ENCODE data around the gene COL26A1. TPM values are rescaled to one million over a fixed set of nuclear protein-coding genes. Genes with fewer than 3 reads are reported as not detected.

The COL26A1 gene
- total RNA-seq, 8 experiments from 2014 or later, result 0.87 to 50.5 (median 11.1) TPM; not detected in 1

- WGBS, 10 experiments, result 30 to 100% (median 78%) methylated on average over 2 to 7 of the region's 9 CpGs; no CpG with 5 or more reads in 2 of the 10 experiments
- no peak overlapping the region for H3K27ac ChIP-seq
- ATAC-seq (replicated peaks in 6 of 8), result no peak
- no peak overlapping the region for H3K4me3 ChIP-seq
- in situ Hi-C loops (cut with MboI; ENCODE audit: low pct_unique_long_range_greater_than_20kb in 2 of 9, low sequenced_read_pairs in 9 of 9, unreplicated experiment in 9 of 9), result no loop called here
- H3K4me1 ChIP-seq (replicated peaks in 1 of 2), result peaks cover 11 to 18% of the 10 kb centered on the region in 2 donors
These were observed 225.7 kb downstream of the COL26A1 start for GRCh38 chr7:101588131-101588935.

- WGBS, 10 experiments, result 0 to 100% (median 80%) methylated on average over 1 to 4 of the region's 5 CpGs; no CpG with 5 or more reads in 2 of the 10 experiments
- H3K4me3 ChIP-seq, result no peak overlapping the region
- peaks cover 11 to 18% of the 10 kb centered on the region in 2 donors for H3K4me1 ChIP-seq (replicated peaks in 1 of 2)
- ATAC-seq (replicated peaks in 6 of 8), result no peak
- in situ Hi-C loops (cut with MboI; ENCODE audit: low pct_unique_long_range_greater_than_20kb in 2 of 9, low sequenced_read_pairs in 9 of 9, unreplicated experiment in 9 of 9), result no loop called here
- no peak overlapping the region for H3K27ac ChIP-seq
These were observed 226.4 kb downstream of the COL26A1 start for GRCh38 chr7:101589052-101589451.

- in situ Hi-C loops (cut with MboI; ENCODE audit: low pct_unique_long_range_greater_than_20kb in 2 of 9, low sequenced_read_pairs in 9 of 9, unreplicated experiment in 9 of 9), result no loop called here
- Histone ChIP-seq H3K4me1 (replicated peaks in 1 of 2) (peaks cover 11 to 18% of the 10 kb centered on the region in 2 donors), H3K27ac (no peak overlapping the region), H3K4me3 (no peak overlapping the region)
- 40 to 96% (median 75%) methylated on average over 1 to 6 of the region's 15 CpGs; no CpG with 5 or more reads in 4 of the 10 experiments for WGBS, 10 experiments
- no peak for ATAC-seq (replicated peaks in 6 of 8)
These were observed 227.4 kb downstream of the COL26A1 start for GRCh38 chr7:101589976-101590662.

- WGBS, 10 experiments, result 25 to 100% (median 89%) methylated on average over 1 to 6 of the region's 18 CpGs; no CpG with 5 or more reads in 2 of the 10 experiments
- ATAC-seq (replicated peaks in 6 of 8), result no peak
- in situ Hi-C loops (cut with MboI; ENCODE audit: low pct_unique_long_range_greater_than_20kb in 2 of 9, low sequenced_read_pairs in 9 of 9, unreplicated experiment in 9 of 9), result no loop called here
- H3K4me3 ChIP-seq, result no peak overlapping the region
- H3K27ac ChIP-seq, result no peak overlapping the region
- H3K4me1 ChIP-seq (replicated peaks in 1 of 2), result peaks cover 10 to 13% of the 10 kb centered on the region in 2 donors
These were observed 228.2 kb downstream of the COL26A1 start for GRCh38 chr7:101590663-101591435.

GRCh38 chr7:101591504-101591903 is 228.8 kb downstream of the COL26A1 start:
- Histone ChIP-seq H3K4me3 (no peak overlapping the region), H3K4me1 (replicated peaks in 1 of 2) (peaks cover 7 to 8% of the 10 kb centered on the region in 2 donors), H3K27ac (no peak overlapping the region)
- WGBS, 10 experiments, result 62 to 100% (median 85%) methylated on average over 1 to 2 of the region's 2 CpGs; no CpG with 5 or more reads in 6 of the 10 experiments
- in situ Hi-C loops (cut with MboI; ENCODE audit: low pct_unique_long_range_greater_than_20kb in 2 of 9, low sequenced_read_pairs in 9 of 9, unreplicated experiment in 9 of 9), result no loop called here
- no peak for ATAC-seq (replicated peaks in 6 of 8)

GRCh38 chr7:101593556-101593955 is 230.9 kb downstream of the COL26A1 start:
- H3K27ac ChIP-seq, result no peak overlapping the region
- no peaks in the 10 kb centered on the region for H3K4me1 ChIP-seq (replicated peaks in 1 of 2)
- no peak overlapping the region for H3K4me3 ChIP-seq
- in situ Hi-C loops (cut with MboI; ENCODE audit: low pct_unique_long_range_greater_than_20kb in 2 of 9, low sequenced_read_pairs in 9 of 9, unreplicated experiment in 9 of 9), result no loop called here
- WGBS, 10 experiments, result 0 to 100% (median 73%) methylated on average over 1 to 6 of the region's 6 CpGs; no CpG with 5 or more reads in 2 of the 10 experiments
- no peak for ATAC-seq (replicated peaks in 6 of 8)

GRCh38 chr7:101594790-101595189 is 232.1 kb downstream of the COL26A1 start:
- 20 to 100% (median 78%) methylated on average over 1 to 2 of the region's 3 CpGs; no CpG with 5 or more reads in 3 of the 10 experiments for WGBS, 10 experiments
- Histone ChIP-seq H3K4me1 (replicated peaks in 1 of 2) (no peaks in the 10 kb centered on the region), H3K27ac (no peak overlapping the region), H3K4me3 (no peak overlapping the region)
- no peak for ATAC-seq (replicated peaks in 6 of 8)
- in situ Hi-C loops (cut with MboI; ENCODE audit: low pct_unique_long_range_greater_than_20kb in 2 of 9, low sequenced_read_pairs in 9 of 9, unreplicated experiment in 9 of 9), result no loop called here

GRCh38 chr7:101595246-101595645 is 232.6 kb downstream of the COL26A1 start:
- Histone ChIP-seq H3K4me3 (no peak overlapping the region), H3K4me1 (replicated peaks in 1 of 2) (no peaks in the 10 kb centered on the region), H3K27ac (no peak overlapping the region)
- ATAC-seq (replicated peaks in 6 of 8), result no peak
- WGBS, 10 experiments, result 0 to 100% (median 100%) methylated on average over 1 of the region's 1 CpG; no CpG with 5 or more reads in 5 of the 10 experiments
- in situ Hi-C loops (cut with MboI; ENCODE audit: low pct_unique_long_range_greater_than_20kb in 2 of 9, low sequenced_read_pairs in 9 of 9, unreplicated experiment in 9 of 9), result no loop called here

GRCh38 chr7:101595766-101596537 is 233.3 kb downstream of the COL26A1 start:
- 7 to 100% (median 57%) methylated on average over 1 to 4 of the region's 4 CpGs; no CpG with 5 or more reads in 2 of the 10 experiments for WGBS, 10 experiments
- Histone ChIP-seq H3K4me1 (replicated peaks in 1 of 2) (no peaks in the 10 kb centered on the region), H3K27ac (no peak overlapping the region), H3K4me3 (no peak overlapping the region)
- no peak for ATAC-seq (replicated peaks in 6 of 8)
- in situ Hi-C loops (cut with MboI; ENCODE audit: low pct_unique_long_range_greater_than_20kb in 2 of 9, low sequenced_read_pairs in 9 of 9, unreplicated experiment in 9 of 9), result no loop called here

- 0 to 100% (median 61%) methylated on average over 1 of the region's 1 CpG; no CpG with 5 or more reads in 4 of the 10 experiments for whole genome bisulfite sequencing, 10 experiments
- Histone ChIP-seq H3K27ac (no peak overlapping the region), H3K4me3 (no peak overlapping the region), H3K4me1 (replicated peaks in 1 of 2) (no peaks in the 10 kb centered on the region)
- ATAC-seq (replicated peaks in 6 of 8), result no peak
- in situ Hi-C loops (cut with MboI; ENCODE audit: low pct_unique_long_range_greater_than_20kb in 2 of 9, low sequenced_read_pairs in 9 of 9, unreplicated experiment in 9 of 9), result no loop called here
These were observed 234.2 kb downstream of the COL26A1 start for GRCh38 chr7:101596898-101597297.

- in situ Hi-C loops (cut with MboI; ENCODE audit: low pct_unique_long_range_greater_than_20kb in 2 of 9, low sequenced_read_pairs in 9 of 9, unreplicated experiment in 9 of 9), result no loop called here
- Histone ChIP-seq H3K27ac (no peak overlapping the region), H3K4me1 (replicated peaks in 1 of 2) (peaks cover 0 to 5% of the 10 kb centered on the region in 2 donors), H3K4me3 (no peak overlapping the region)
- 80 to 100% methylated on average over 1 to 2 of the region's 6 CpGs; no CpG with 5 or more reads in 8 of the 10 experiments for WGBS, 10 experiments
- no peak for ATAC-seq (replicated peaks in 6 of 8)
These were observed 235.3 kb downstream of the COL26A1 start for GRCh38 chr7:101597941-101598340.

GRCh38 chr7:101598422-101598985 is 235.8 kb downstream of the COL26A1 start:
- no peak overlapping the region for H3K27ac ChIP-seq
- ATAC-seq (replicated peaks in 6 of 8), result no peak
- WGBS, 10 experiments, result 60 to 100% (median 92%) methylated on average over 1 to 7 of the region's 18 CpGs; no CpG with 5 or more reads in 6 of the 10 experiments

More at GRCh38 chr7:101598422-101598985, 235.8 kb downstream of the COL26A1 start:
- peaks cover 0 to 6% of the 10 kb centered on the region in 2 donors for H3K4me1 ChIP-seq (replicated peaks in 1 of 2)
- no peak overlapping the region for H3K4me3 ChIP-seq
- in situ Hi-C loops (cut with MboI; ENCODE audit: low pct_unique_long_range_greater_than_20kb in 2 of 9, low sequenced_read_pairs in 9 of 9, unreplicated experiment in 9 of 9), result no loop called here
